Amniotic stem cell (primary cell): ENCODE measurements around the gene HES6.
A peak's percentile ranks its signal among the peaks of the same experiment; 100 is the strongest.

ENCODE experiments used
- DNase-seq: peaks from one replicate; lab custom pipeline; 2025; lab: John Stamatoyannopoulos, UW

HES6 gene, protein sequence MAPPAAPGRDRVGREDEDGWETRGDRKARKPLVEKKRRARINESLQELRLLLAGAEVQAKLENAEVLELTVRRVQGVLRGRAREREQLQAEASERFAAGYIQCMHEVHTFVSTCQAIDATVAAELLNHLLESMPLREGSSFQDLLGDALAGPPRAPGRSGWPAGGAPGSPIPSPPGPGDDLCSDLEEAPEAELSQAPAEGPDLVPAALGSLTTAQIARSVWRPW

DNA sequence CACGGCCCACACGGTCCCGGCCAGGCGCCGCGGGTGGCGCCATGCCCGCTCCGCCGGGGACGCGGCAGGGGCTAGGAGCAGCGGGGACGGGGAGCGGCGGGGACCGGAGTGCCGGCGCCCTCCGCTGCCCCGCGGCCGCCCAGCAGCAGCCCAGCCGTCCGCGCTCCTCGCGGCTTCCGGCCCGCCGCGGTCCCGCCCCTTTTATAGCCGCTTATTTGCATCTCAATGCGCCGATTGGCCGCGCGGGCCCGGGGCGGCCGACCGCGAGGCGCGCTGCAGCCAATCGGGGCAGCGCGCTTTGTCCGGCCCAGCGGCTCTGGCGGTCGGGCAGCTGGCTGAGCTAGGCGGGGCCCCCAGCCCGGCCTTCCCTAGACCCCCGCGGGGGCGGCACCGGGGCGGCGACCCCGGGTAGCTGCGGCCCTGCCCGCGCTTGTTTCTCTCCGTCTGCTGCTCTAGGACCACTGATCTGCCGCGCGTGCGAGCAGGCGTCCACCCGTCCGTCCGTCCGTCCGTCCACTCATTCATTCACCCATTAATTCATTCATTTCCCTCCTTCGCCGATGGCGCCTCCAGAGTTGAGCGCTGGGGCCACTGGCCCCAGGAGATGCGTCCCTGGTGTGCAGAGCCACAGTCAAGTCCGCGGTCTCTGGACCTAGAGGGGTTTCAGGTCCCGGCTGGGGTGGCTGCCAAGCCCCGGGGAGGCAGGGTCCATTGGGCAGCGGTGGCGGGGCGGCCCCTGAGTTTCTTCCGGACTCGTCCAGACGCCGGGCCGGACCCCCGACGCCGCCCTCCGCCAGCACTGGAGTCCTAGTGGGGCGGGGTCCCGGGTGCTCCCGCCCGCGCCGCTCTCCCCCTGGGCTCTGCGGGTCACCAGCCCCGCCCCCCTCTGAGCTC, at the start of gene HES6:
Gene HES6, minus strand, starts transcription at position 176 of the 894 bp plus-strand sequence. Its CDS starts 133 bp downstream, at position 43.
- DNase-seq, result peak; percentile 78

DNA sequence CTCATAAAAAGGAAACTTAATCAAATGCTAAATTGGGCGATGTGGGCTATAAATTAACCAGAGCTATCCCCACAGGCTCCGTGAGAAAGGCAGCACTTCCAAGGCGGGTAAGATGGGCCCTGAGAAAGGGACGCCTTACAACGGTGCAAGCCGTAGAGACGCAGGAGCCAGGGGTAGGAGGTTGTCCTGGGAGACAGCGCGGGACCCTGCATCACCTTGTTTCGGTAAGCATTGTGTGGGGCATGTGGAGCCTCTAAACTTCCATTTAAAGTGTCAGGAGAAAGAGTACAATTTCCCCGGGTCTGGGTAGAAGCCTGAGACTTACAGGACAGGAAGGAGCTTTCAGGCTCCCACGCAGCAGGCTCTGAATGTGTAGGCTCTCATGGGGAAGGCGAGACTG, 49.7 kb upstream of the HES6 start:
- no peak for DNase-seq

DNA sequence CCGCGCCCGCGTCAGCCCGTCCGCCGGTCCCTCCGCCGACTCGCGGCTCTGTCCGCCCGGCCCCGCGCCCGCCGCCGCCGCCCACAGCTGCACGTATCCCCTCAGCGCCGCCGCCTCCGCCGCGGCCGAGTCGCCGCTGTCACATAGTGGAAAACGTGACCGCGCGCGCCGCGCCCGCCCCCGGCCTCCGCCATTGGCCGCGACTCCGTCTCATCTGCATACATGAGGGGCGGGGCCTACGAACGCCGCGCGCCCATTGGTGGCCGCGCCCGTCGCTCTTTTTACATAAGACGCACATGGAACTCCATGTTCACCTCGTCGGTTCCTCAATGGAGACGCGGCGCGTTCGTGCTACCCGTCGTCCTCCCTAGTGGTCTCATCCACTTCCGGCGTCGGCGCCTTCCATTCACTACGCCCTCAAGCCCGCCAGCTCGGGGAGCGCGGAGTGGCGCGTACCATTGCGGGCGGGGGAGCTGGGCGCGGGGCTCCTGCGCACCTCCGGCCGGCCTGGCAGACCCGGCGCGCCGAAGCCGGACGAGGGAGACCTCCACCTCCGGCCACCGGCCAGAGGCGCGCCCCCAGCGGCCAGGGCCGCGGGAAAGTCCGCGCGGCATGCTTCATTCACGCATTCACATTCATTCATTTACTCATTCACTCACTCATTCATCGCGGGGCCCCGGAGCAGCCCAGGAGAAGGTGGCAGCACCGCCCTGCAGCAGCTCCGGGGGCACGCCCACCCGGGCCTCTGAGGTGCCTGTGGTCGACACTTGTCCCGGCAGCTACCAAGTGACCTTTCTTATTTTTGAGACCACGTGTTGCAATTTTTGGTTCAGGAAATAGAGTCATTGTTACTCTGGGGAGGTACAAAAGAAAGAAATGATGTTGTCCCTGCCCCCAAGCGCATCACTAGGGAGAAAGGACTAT, 49.1 kb upstream of the HES6 start:
- DNase-seq, result peak; percentile 93

DNA sequence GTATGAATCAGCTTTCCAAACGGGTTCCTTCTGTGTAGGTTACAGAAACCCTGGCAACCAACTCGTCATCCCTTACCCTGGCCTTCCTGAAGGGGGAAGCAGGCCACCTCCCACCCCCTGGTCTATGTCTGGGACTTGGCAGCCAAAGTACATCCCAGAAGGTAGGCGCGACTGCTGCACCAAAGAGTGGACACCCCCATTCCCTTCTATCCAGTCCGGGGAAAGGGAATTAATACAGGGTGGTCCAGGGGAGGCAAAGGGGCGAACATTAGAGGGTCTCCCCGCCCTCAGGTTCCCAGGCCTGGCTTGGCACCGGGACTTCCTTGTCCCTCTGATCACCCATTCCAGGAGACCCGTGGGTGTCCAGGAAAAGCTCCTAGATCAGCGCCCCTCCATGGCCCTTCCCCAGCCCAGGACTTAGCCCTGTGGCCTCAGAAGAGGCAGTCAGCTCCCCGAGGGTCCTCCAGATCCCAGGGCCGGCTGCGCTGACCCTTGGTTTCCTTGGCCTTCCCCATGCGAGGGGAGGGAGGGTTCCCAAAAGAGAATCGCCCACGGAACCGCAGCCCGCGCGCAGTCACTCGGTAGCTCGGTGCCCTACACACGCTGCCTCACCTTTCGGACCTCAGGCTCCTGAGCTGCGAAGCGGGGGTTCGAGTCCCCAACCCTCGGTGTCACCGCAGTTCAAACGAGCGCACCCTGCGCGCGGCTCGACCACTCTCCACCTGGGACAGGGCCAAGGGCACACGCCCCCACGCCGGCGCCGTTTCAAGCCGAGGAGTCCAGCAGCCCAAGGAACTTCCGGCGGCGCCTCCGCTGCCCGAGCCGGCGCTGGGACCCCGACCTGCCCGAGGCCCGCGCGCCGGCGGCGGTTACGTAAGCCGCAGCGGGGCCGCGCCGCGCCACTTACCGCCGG, 48.2 kb upstream of the HES6 start, which contains the start of gene PER2:
Gene PER2, minus strand, starts transcription at position 874 of the 913 bp plus-strand sequence. CDS start 10,674 bp downstream, outside the sequence.
- peak; percentile 85 for DNase-seq

DNA sequence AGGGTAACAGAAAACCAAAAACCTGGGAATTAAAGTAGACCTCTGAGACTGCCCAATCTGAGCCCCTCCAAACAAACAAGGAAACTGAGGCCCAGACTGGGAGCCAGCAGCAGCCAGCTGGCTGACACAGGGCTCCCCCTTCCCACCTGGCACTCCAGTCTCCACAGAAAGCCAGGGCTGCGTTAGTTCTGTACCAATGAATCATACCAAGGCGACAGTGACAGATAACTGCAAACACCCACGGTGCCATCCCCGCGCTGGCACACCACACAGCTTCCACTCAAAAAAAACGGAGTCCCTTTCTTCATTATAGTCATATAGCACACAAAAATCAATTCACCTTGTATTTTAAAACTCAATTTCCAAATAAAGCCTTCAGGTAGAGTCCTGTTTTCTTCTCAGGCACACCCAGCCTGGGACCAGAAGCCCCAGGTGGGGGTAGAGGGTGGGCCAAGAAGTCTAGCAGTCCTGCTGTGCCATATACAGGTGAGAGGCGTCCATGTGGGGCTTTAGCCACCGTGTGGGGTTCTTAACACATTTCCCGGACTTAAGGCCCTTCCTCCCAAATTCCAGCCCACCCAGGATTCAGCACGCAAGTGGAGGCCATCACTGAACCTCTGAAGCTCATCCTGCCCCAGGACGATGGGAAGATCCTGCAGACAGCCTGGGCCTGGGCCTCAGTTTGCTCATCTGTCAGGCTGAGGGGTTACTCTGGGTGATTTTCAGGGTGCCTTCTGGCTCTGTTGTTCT, 47.3 kb upstream of the HES6 start:
- no peak for DNase-seq

DNA sequence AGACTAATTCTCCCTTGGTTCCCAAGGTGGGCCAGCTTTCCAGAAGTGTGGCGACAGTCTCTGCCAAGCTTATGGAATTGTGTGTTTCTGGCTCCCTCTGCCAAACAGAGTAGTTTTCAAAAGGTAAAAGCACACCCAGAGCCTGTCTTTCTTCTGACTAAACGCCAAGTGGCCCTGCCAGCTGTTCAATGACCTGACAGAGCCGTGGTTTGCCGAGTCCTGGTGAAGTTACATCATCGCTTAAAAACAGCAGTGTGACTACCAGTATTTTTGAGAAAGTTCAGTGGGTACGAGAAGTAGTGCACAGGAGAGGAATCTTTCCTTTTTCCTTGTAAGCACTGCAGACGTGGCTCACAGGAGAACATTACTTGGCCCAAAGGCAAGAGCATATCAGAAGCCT, 46.7 kb upstream of the HES6 start:
- no peak for DNase-seq

DNA sequence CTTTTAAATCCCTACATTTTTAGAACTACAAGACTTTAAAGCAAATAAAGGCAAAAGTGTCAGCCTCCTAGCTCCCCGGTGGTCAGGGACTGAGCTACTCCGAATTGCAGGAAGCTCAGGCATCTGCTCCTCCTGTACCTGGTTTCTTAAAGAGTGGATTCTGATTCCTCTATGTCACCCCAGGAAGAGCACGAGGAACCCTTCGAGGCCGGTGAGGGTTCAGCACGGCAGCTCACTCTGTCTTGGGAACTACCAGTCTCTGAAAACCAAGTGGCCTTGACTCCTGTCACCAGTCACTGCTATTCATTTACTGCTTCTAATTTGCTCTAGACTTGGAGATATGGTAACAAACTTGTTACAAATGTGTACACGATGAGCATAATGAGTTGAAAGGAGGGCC, 46.3 kb upstream of the HES6 start:
- no peak for DNase-seq

DNA sequence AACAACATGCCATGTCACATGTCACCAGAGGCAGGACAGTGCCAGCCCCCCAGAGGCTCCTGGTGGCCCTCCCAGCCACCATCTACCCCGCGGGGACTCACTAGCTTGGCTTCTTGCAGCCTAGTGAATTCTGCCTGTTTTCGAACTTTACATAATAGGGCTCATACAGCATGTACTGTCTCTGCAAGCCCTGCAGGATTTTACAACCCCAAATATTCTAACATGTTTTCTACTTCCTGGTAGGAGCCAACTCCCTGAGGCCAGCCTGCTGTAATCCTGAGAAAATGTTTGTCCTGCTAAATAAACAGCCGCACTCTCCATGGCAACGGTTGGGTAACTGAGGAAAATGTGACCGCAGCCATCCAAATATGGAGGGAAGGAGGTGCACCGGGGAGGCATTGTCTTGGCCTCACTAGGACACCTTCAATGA, 45.8 kb upstream of the HES6 start:
- peak; percentile 87 for DNase-seq

DNA sequence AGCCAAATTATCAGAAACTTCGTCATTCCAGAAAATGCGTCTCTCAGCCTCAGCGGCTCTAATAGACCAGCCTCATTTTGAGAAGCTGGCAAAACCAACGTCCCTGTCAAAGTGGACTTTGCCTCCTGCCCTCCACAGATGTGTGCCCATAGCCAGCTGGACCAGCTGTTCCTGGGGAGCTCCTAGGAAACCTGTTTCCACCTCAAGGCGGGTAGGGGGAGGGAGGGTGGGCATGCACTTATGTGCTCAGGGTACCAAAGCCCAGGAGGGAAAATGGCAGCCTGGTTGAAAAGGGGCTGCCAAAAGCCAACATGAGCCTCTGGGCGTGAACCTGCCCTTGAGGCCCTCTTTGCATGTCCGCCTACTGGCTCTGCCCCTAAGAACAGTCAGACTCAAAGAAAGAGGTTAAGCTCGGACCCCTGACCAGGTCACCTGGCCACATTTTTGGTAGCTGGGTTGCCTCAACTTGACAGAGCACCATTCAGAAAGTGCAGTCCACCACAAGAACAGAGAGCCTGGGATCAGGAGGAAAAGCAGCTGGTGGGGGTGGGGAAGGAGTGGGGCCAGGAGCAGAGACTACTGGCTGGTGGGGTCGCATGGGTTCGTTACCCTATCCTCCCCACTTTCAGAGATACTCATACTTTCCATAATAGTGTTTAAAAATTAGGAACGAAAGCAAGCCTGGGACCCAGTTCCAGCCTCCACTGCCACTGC, 45.1 kb upstream of the HES6 start:
- no peak for DNase-seq

DNA sequence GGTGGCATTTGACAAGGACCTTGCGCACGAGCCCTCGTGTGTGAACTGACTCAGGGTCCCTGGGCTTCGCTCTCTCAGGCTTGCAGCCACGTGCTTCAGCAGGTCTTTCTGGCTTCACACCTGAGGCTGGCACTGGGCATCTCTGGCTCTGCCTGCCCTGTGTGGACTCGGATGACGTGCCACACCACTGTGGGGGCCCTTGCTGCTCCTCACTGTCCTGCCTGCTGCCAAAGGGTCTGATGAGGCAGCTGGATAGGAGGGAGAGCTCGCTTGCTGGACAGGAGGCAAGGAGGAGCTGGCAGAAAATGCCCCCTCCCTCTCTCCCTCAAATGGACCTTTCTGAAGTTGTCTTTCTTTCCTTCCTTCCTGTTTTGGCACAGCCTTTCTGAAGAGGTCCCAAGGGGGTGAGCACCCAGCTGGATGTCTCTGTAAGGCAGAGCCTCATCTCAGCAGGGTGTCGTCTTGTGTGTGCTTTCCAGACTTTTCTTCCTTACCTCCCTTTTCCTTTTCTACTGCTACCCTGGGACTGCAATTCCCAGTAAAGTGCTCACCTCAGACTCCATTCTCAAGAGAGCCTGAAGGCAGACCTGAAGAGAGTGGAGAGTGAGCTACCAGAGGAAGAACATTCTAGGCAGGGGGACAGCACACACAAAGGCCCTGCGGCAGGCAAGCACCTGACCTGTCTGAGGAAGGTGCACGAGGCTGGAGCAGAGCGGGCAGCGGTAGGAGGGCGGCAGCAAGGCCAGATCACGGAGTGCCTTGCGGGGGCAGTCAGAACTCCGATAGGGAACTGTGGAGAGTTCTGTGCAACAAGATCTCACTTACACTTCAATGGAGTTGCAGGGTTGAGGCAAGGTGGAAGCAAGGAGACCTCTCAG, 43.3 kb upstream of the HES6 start:
- DNase-seq, result no peak

DNA sequence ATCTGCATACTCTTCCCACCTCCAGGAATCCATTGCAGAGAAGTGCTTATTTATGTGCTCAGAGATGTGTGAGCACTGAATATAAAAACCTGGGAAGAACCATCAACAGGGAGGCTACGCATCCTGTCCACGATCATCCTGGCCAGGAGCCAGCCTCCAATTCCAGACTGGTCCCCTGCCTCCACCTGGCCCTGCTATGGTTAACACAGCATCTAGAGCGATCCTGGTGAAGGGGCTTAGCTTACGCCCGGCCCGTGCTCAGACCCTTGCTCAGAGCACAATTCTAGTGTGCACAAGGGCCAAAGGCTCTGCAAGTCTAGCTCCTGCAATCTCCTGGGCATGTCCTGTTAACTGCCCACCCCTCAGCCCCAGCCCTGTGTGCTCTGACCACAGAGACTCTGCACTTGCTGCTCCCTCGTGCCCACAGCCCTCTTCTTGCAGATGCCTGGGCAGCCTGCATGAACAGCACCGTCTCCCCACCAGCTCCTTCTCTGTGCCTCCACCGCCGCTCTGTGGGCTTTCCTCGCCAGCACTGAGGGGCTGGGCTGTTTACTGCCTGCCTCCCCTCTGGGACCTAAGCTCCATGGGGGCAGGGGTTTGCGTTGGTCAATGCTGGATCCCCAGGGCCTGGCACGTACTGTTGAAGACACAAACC, 42.1 kb upstream of the HES6 start:
- no peak for DNase-seq

DNA sequence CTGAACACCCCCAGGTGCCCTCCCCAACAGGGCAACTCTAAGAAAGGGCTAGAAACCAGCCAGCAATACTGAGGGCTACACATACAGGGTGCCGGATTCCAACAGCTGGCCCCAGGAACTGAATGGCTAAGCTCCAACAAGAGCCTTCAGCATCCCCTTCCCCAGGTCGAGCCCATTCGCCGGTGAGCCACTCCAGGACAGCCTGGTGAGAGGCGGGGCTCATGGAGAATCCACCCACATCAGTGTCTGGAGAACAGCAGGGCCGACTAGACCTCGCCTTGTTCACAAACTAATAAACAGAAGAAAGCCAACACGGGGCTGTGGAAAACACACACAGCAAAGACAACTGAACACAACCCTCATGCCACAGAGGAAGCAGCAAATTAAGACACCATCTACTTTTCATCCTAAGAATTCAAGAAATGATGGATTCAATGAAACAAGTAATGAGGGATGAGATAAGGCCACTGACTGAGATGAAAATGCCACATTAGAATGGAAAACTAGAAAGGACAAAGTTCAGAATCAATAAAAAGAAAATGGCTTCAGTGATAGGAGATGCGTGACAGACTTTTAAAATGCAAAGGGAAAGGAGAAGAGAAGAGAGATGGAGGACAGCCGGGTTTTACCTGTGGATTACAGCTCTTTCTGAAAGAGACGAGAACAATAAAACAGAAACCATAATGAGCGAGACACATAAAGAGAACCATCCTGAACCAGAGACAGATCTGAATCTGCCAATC, 40.4 kb upstream of the HES6 start:
- no peak for DNase-seq

DNA sequence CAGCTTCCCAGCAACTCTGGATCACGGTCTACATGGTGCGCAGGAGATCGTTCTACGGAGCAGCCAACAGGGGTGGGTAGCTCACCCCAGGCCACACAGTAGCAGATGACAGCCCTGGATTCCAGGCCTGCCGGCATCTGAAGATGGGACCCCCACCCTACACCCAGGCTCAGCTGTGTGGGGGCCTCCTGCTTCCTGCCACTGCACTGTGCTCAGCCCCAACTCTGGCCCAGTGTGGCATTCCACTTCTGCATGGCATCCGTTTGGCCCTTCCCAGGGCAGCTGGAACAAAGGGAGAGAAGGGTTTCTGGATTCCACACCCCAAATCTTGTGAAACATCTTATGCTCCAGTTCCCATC, 39.5 kb upstream of the HES6 start:
- DNase-seq, result no peak

DNA sequence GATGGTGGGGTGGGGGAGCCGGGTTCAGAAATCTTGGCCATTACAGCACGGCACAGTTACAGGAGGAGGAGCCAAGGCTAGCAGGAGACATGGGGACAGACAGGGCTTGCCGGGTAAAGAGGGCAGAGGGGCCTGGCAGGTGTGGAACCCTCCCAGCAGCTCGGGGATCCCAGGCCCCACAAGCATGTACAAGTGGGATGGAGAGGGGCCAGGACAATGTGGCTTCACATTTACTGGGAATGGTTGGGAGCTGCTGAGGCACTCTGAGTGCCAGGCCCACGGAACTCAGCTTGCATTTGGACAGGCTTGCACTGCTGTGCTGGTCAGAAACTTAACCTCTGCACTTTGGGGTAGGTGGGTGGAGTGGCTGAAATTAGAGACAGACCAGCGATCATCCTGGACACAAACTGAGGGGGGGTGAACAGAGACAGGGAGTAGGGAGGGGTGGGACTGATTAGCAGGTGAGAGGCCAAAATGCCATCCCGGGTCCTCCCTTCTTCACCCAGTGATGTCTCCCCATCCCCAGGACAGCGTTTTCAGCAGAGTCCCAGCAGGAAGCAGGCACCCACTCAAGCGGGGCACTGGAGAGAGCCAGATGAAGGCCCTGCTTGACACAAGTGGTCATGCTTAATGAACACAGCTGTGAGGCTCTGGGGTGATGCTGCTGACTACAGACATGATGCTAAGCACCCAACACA, 38.9 kb upstream of the HES6 start:
- DNase-seq, result no peak

DNA sequence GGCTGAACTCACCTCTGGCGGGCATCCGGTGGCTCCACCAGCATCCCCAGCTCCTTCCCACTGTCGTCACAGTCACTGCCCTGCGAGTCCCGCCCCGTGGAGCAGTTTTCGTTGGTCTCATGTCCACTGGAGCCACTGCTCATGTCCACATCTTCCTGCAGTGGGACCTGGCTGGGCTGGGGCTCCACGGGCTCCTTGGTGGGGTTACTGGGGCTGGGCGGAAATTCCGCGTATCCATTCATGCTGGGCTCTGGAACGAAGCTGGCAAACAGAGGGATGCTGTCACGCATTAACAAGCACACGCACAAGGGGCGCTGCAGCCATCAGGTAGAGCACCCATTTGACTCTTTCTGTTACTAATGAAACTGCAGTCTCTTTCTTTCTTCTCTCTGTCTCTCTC, 37.9 kb upstream of the HES6 start:
- no peak for DNase-seq

DNA sequence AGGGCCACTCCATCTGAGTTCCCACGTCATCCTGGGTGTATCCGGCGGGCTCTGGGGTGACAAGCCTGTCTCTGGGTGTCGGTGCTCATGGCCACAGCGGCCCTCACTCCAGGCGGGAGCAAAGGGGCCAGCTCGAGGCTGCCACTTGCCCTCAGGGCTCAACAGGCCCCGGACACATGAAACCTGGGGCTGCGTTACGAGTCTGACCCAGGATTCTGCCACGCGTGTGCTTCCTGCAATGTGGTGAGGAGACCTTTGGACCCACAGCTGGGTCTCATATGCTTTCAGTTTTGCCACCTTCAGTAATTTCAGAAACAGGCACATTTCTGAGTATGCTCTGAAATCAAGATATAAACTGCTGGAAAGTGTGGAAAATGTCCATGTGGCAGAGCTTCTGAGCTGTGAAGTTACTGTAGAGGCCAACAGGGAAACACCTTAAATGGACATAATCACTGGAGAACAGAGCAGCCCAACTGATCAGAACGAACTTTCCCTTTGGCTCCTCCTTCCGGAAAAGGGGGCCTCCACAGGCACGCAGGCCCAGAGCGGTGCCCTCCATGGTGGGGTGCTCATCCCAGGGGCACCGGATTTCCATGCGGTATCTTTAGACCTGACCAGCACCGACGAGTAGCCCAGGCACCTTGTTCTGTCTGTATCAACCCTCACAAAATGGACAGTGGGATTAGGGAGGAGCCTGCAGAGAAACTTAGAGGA, 34.5 kb upstream of the HES6 start:
- DNase-seq, result no peak
